Superior temporal gyrus (tissue), 1 donor: ENCODE measurements around the gene DLAT.
"Not testable (repeated sequence)": the region's sequence is repeated elsewhere in the genome, so short reads cannot be mapped to it uniquely, and the experiment has no call there.

Experiments
- DNase-seq: peaks from one replicate; pipeline ENCODE4 v3.0.0-alpha.2; 2016; ENCODE audit errors: extremely low spot score

The DLAT gene

GRCh38 chr11:112005422-112006094 lies 19.6 kb upstream of the DLAT start:
- no peak for DNase-seq

- DNase-seq, result not testable (repeated sequence)
These were observed 19.1 kb upstream of the DLAT start for GRCh38 chr11:112006095-112006441.

- not testable (repeated sequence) for DNase-seq
These were observed 13.8 kb upstream of the DLAT start for GRCh38 chr11:112011451-112011850.

GRCh38 chr11:112012874-112013273 lies 12.3 kb upstream of the DLAT start:
- DNase-seq, result no peak

- DNase-seq, result no peak
These were observed 11.6 kb upstream of the DLAT start for GRCh38 chr11:112013497-112014164.

- DNase-seq, result no peak
These were observed 9.0 kb upstream of the DLAT start for GRCh38 chr11:112016088-112016764.

- DNase-seq, result no peak
These were observed 8.3 kb upstream of the DLAT start for GRCh38 chr11:112016765-112017376.

GRCh38 chr11:112017538-112017937 lies 7.7 kb upstream of the DLAT start:
- no peak for DNase-seq

GRCh38 chr11:112019066-112019465 lies 6.1 kb upstream of the DLAT start:
- DNase-seq, result no peak

GRCh38 chr11:112023104-112023503 lies 2.1 kb upstream of the DLAT start:
- no peak for DNase-seq

- no peak for DNase-seq
These were observed 933 bp upstream of the DLAT start for GRCh38 chr11:112024178-112024772.

- DNase-seq, result no peak
These were observed 499 bp downstream of the DLAT start for GRCh38 chr11:112025707-112026106.

- DNase-seq, result not testable (repeated sequence)
These were observed 1.7 kb downstream of the DLAT start for GRCh38 chr11:112026784-112027410.

GRCh38 chr11:112029460-112029859 lies 4.3 kb downstream of the DLAT start:
- no peak for DNase-seq

GRCh38 chr11:112033902-112034301 lies 8.7 kb downstream of the DLAT start:
- no peak for DNase-seq

GRCh38 chr11:112037527-112037926 lies 12.3 kb downstream of the DLAT start:
- DNase-seq, result no peak

GRCh38 chr11:112042161-112042960 lies 17.2 kb downstream of the DLAT start:
- DNase-seq, result no peak

GRCh38 chr11:112042961-112043304 lies 17.7 kb downstream of the DLAT start:
- DNase-seq, result no peak

- no peak for DNase-seq
These were observed 19.8 kb downstream of the DLAT start for GRCh38 chr11:112044961-112045360.

- DNase-seq, result not testable (repeated sequence)
These were observed 21.4 kb downstream of the DLAT start for GRCh38 chr11:112046647-112047046.

GRCh38 chr11:112048256-112048655 lies 23.0 kb downstream of the DLAT start:
- DNase-seq, result not testable (repeated sequence)
